H9 (cell line): ENCODE measurements around the gene CRABP1. TPM values are rescaled to one million over a fixed set of nuclear protein-coding genes. Genes with fewer than 3 reads are reported as not detected.

ENCODE experiments used
- DNase-seq: peaks from one replicate; pipeline ENCODE4 v3.0.0-alpha.2; 2017
- H2AFZ ChIP-seq: one replicate; pipeline ENCODE4 v1.6.1; 2013; ENCODE audit warnings: mild to moderate bottlenecking, low read length, control low read depth, moderate library complexity
- H2AK5ac ChIP-seq: 2 replicates; pipeline ENCODE4 v1.6.1; 2013; ENCODE audit warnings: low read length, control low read depth, mixed read lengths; ENCODE audit not compliant: insufficient read length
- H2BK120ac ChIP-seq: one replicate; pipeline ENCODE4 v1.6.1; 2013; ENCODE audit warnings: low read depth, mild to moderate bottlenecking, low read length, control low read depth, inconsistent platforms; ENCODE audit not compliant: poor library complexity, severe bottlenecking
- H2BK12ac ChIP-seq: 2 replicates; pipeline ENCODE4 v1.6.1; 2013; ENCODE audit warnings: low read length, control low read depth, mixed read lengths, low read depth; ENCODE audit not compliant: insufficient read length
- H2BK15ac ChIP-seq: 2 replicates; pipeline ENCODE4 v1.6.1; 2013; ENCODE audit warnings: low read depth, low read length, control low read depth
- H2BK20ac ChIP-seq: one replicate; pipeline ENCODE4 v1.6.1; 2013; ENCODE audit warnings: low read depth, mild to moderate bottlenecking, low read length, control low read depth, inconsistent platforms; ENCODE audit not compliant: poor library complexity, severe bottlenecking
- H2BK5ac ChIP-seq: 2 replicates; pipeline ENCODE4 v1.6.1; 2013; ENCODE audit warnings: low read length, control low read depth, mixed read lengths; ENCODE audit not compliant: insufficient read length
- H3K14ac ChIP-seq: 2 replicates; pipeline ENCODE4 v1.6.1; 2013; ENCODE audit warnings: low read length, control low read depth; ENCODE audit not compliant: insufficient read depth
- H3K18ac ChIP-seq: 2 replicates; pipeline ENCODE4 v1.6.1; 2013; ENCODE audit warnings: low read depth, mild to moderate bottlenecking, mixed read lengths, low read length, control low read depth; ENCODE audit not compliant: insufficient read length
- H3K23ac ChIP-seq: 2 replicates; pipeline ENCODE4 v1.6.1; 2013; ENCODE audit warnings: low read length, control low read depth, mixed read lengths, low read depth; ENCODE audit not compliant: insufficient read length
- H3K23me2 ChIP-seq: 2 replicates; pipeline ENCODE4 v1.6.1; 2013; ENCODE audit warnings: low read depth, mild to moderate bottlenecking, mixed read lengths, low read length, control low read depth; ENCODE audit not compliant: insufficient read length, poor library complexity, severe bottlenecking
- H3K27ac ChIP-seq: 2 replicates; pipeline ENCODE4 v1.5.1; 2013; ENCODE audit warnings: low read length, control low read depth, mixed read lengths, low read depth; ENCODE audit not compliant: insufficient read length
- H3K27me3 ChIP-seq: 2 replicates; pipeline ENCODE4 v1.6.1; 2013; ENCODE audit warnings: low read length, control low read depth, inconsistent platforms; ENCODE audit not compliant: insufficient read depth
- H3K4ac ChIP-seq: 2 replicates; pipeline ENCODE4 v1.6.1; 2013; ENCODE audit warnings: low read depth, mild to moderate bottlenecking, control low read depth, inconsistent platforms, low read length, moderate library complexity
- H3K4me1 ChIP-seq: 2 replicates; pipeline ENCODE4 v1.6.1; 2013; ENCODE audit warnings: low read length, control low read depth, inconsistent platforms; ENCODE audit not compliant: insufficient read depth
- H3K4me2 ChIP-seq: 2 replicates; pipeline ENCODE4 v1.6.1; 2013; ENCODE audit warnings: low read length, control low read depth, mixed read lengths; ENCODE audit not compliant: insufficient read length, insufficient read depth
- H3K56ac ChIP-seq: 2 replicates; pipeline ENCODE4 v1.6.1; 2013; ENCODE audit warnings: low read depth, mild to moderate bottlenecking, mixed read lengths, low read length, control low read depth; ENCODE audit not compliant: insufficient read length
- H3K79me1 ChIP-seq: 2 replicates; pipeline ENCODE4 v1.6.1; 2013; ENCODE audit warnings: low read depth, mild to moderate bottlenecking, moderate library complexity, low read length, control low read depth, inconsistent platforms; ENCODE audit not compliant: insufficient read depth, poor library complexity, severe bottlenecking
- H3K79me2 ChIP-seq: 2 replicates; pipeline ENCODE4 v1.6.1; 2013; ENCODE audit warnings: low read length, control low read depth, inconsistent platforms; ENCODE audit not compliant: insufficient read depth
- H3K9ac ChIP-seq: 2 replicates; pipeline ENCODE4 v1.6.1; 2013; ENCODE audit warnings: low read length, control low read depth, mixed read lengths; ENCODE audit not compliant: insufficient read length; ENCODE audit errors: extremely low read depth
- H3K9me3 ChIP-seq: one replicate; pipeline ENCODE4 v1.6.1; 2013; ENCODE audit warnings: low read depth, low read length, inconsistent platforms; ENCODE audit not compliant: control insufficient read depth
- H3T11ph ChIP-seq: one replicate; pipeline ENCODE4 v1.6.1; 2013; ENCODE audit warnings: mild to moderate bottlenecking, low read length, control low read depth, inconsistent platforms
- H4K20me1 ChIP-seq: one replicate; pipeline ENCODE4 v1.6.1; 2013; ENCODE audit not compliant: control insufficient read depth, insufficient read length, insufficient read depth
- H4K5ac ChIP-seq: 2 replicates; pipeline ENCODE4 v1.6.1; 2013; ENCODE audit warnings: low read depth, mild to moderate bottlenecking, mixed read lengths, low read length, control low read depth; ENCODE audit not compliant: insufficient read length
- H4K8ac ChIP-seq: replicated peaks from 2 replicates; pipeline ENCODE4 v1.6.1; 2013; ENCODE audit warnings: low read length, control low read depth, mixed read lengths, low read depth; ENCODE audit not compliant: insufficient read length
- H4K91ac ChIP-seq: 2 replicates; pipeline ENCODE4 v1.6.1; 2013; ENCODE audit warnings: low read depth, mild to moderate bottlenecking, moderate library complexity, mixed read lengths, low read length, control low read depth; ENCODE audit not compliant: insufficient read length
- H3K27ac Mint-ChIP-seq, 3 experiments: 2 replicates in 2 of 3; 3 replicates in 1 of 3; pipeline ENCODE4 v1.8.0; 2020 to 2021; ENCODE audit warnings: mixed read lengths in 3 of 3, mild to moderate bottlenecking in 1 of 3, moderate library complexity in 1 of 3
- H3K27me3 Mint-ChIP-seq: 2 replicates; pipeline ENCODE4 v1.8.0; 2021; ENCODE audit warnings: low read depth, mild to moderate bottlenecking, moderate library complexity, mixed read lengths
- H3K36me3 Mint-ChIP-seq, 3 experiments: 2 replicates in 2 of 3; 3 replicates in 1 of 3; pipeline ENCODE4 v1.8.0; 2020 to 2021; ENCODE audit warnings: low read depth in 3 of 3, mixed read lengths in 3 of 3; ENCODE audit not compliant: insufficient read depth in 1 of 3
- H3K4me1 Mint-ChIP-seq, 2 experiments: 2 replicates each; pipeline ENCODE4 v1.8.0; 2020; ENCODE audit warnings: mixed read lengths in 2 of 2
- H3K4me3 Mint-ChIP-seq, 2 experiments: 2 replicates in 1 of 2; 3 replicates in 1 of 2; pipeline ENCODE4 v1.8.0; 2020 to 2021; ENCODE audit warnings: mild to moderate bottlenecking in 2 of 2, mixed read lengths in 2 of 2, moderate library complexity in 1 of 2
- H3K9me3 Mint-ChIP-seq, 2 experiments: 2 replicates in 1 of 2; 3 replicates in 1 of 2; pipeline ENCODE4 v1.8.0; 2020; ENCODE audit warnings: mild to moderate bottlenecking in 2 of 2, mixed read lengths in 2 of 2, moderate library complexity in 1 of 2
- WGBS: extraction: QIAGEN DNeasy Blood & Tissue Kit; methylation state at CpG from one replicate; pipeline ENCODE4 v1.1.7; 2013; ENCODE audit warnings: missing lambda C conversion rate, low lambda C conversion rate, mixed read lengths; ENCODE audit not compliant: insufficient read length; ENCODE audit errors: extremely low coverage; 5-methylcytosine and 5-hydroxymethylcytosine counted together
- total RNA-seq: library from RNA; stranded (reverse); gene quantifications from 2 replicates; pipeline ENCODE4 v1.2.1, GENCODE V29; 2021
- TF ChIP-seq, protein P1 (sequence below): fragments of 200-600 bp; sonication (generic); conservative IDR thresholded peaks from 3 replicates; pipeline ENCODE4 v1.8.0; 2021; ENCODE audit warnings: antibody characterized with exemption, mild to moderate bottlenecking

Gene CRABP1
- total RNA-seq, 1 experiment from 2014 or later: 93.1 TPM

DNA sequence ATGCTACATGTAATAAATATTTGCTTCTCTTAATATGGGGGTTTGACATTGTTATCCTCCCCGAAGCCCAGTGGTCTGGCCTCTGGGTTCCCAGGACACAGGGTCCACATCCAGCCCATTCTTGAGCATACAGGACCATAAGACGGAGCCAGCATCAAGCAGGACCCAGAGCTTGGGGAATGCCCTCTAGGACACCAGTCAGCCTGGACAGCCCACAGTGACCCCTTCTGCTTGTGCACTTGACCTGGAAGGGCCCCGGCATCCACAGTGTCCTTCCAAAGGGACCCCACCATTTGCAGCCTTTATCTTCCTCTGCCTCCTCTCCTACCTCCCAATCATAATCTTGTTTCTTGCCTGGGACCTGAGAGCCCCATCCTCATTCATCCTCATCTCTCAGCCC is 51.6 kb downstream of the CRABP1 start:
- H2AK5ac ChIP-seq: no peak overlapping the region
- no peak for DNase-seq
- H3K9ac ChIP-seq: no peak overlapping the region
- Mint-ChIP-seq H3K4me3 (no peak overlapping the region), H3K27ac (no peak overlapping the region), H3K4me1 (peaks cover 57 to 77% of the 10 kb centered on the region in 2 experiments), H3K36me3 (peaks cover 0 to 5% (median 2%) of the 10 kb centered on the region in 3 experiments; a peak in 2 of 7 replicates), H3K9me3 (peaks cover 3 to 8% of the 10 kb centered on the region in 2 experiments; a peak in 2 of 5 replicates), H3K27me3 (peaks cover 3% of the 10 kb centered on the region)
- no CpG with 5 or more reads among the region's 3 CpGs for WGBS
- H4K20me1 ChIP-seq: no peaks in the 10 kb centered on the region
- no peak overlapping the region for H3K27ac ChIP-seq
- no peaks in the 10 kb centered on the region for H3K79me1 ChIP-seq
- H3K27me3 ChIP-seq: no peaks in the 10 kb centered on the region
- no peak overlapping the region for H4K8ac ChIP-seq
- no peak overlapping the region for H2AFZ ChIP-seq
- no peak overlapping the region for H3K4ac ChIP-seq
- no peak overlapping the region for H3K18ac ChIP-seq
- no peak overlapping the region for H2BK12ac ChIP-seq
- H4K91ac ChIP-seq: no peak overlapping the region
- H3K79me2 ChIP-seq: no peaks in the 10 kb centered on the region
- H3K4me2 ChIP-seq: no peak overlapping the region
- H3T11ph ChIP-seq: no peak overlapping the region
- TF ChIP-seq, protein P1, sequence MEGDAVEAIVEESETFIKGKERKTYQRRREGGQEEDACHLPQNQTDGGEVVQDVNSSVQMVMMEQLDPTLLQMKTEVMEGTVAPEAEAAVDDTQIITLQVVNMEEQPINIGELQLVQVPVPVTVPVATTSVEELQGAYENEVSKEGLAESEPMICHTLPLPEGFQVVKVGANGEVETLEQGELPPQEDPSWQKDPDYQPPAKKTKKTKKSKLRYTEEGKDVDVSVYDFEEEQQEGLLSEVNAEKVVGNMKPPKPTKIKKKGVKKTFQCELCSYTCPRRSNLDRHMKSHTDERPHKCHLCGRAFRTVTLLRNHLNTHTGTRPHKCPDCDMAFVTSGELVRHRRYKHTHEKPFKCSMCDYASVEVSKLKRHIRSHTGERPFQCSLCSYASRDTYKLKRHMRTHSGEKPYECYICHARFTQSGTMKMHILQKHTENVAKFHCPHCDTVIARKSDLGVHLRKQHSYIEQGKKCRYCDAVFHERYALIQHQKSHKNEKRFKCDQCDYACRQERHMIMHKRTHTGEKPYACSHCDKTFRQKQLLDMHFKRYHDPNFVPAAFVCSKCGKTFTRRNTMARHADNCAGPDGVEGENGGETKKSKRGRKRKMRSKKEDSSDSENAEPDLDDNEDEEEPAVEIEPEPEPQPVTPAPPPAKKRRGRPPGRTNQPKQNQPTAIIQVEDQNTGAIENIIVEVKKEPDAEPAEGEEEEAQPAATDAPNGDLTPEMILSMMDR: no peak
- no peak overlapping the region for H2BK20ac ChIP-seq
- no peak overlapping the region for H2BK5ac ChIP-seq
- H3K56ac ChIP-seq: no peak overlapping the region
- H3K14ac ChIP-seq: no peak overlapping the region
- H3K23ac ChIP-seq: no peak overlapping the region
- H3K9me3 ChIP-seq: no peaks in the 10 kb centered on the region
- H3K4me1 ChIP-seq: peaks cover 5% of the 10 kb centered on the region
- no peak overlapping the region for H2BK120ac ChIP-seq
- H2BK15ac ChIP-seq: no peak overlapping the region
- H4K5ac ChIP-seq: no peak overlapping the region
- H3K23me2 ChIP-seq: no peaks in the 10 kb centered on the region
